Chondrocyte (in vitro differentiated cells): Measurements from ENCODE around the gene PDZD11. TPM values are rescaled to one million over a fixed set of nuclear protein-coding genes. Genes with fewer than 3 reads are reported as not detected.
"Not testable (repeated sequence)": the region's sequence is repeated elsewhere in the genome, so short reads cannot be mapped to it uniquely, and the experiment has no call there.

Experiments
- DNase-seq: peaks from one replicate; pipeline ENCODE4 v3.0.0; 2021; ENCODE audit warnings: mixed read lengths, low spot score
- H3K27ac Mint-ChIP-seq: one replicate; pipeline ENCODE4 v1.8.0; 2021; ENCODE audit warnings: mild to moderate bottlenecking, moderate library complexity, mixed read lengths; ENCODE audit not compliant: unreplicated experiment
- H3K27me3 Mint-ChIP-seq: 2 replicates; pipeline ENCODE4 v1.8.0; 2021; ENCODE audit warnings: low read depth, mixed read lengths
- H3K36me3 Mint-ChIP-seq: 2 replicates; pipeline ENCODE4 v1.8.0; 2021; ENCODE audit warnings: low read depth, mixed read lengths
- H3K4me1 Mint-ChIP-seq: 2 replicates; pipeline ENCODE4 v1.8.0; 2021; ENCODE audit warnings: low read depth, mild to moderate bottlenecking, mixed read lengths
- H3K4me3 Mint-ChIP-seq: one replicate; pipeline ENCODE4 v1.8.0; 2021; ENCODE audit warnings: mild to moderate bottlenecking, moderate library complexity, mixed read lengths; ENCODE audit not compliant: unreplicated experiment
- H3K9me3 Mint-ChIP-seq: 2 replicates; pipeline ENCODE4 v1.8.0; 2021; ENCODE audit warnings: low read depth, mixed read lengths
- total RNA-seq: library from RNA; stranded (reverse); gene quantifications from 3 replicates; pipeline ENCODE4 v1.2.1, GENCODE V29; 2021
- TF ChIP-seq, protein P1 (sequence below): fragments of 200-600 bp; sonication (generic); IDR thresholded peaks from 2 replicates; pipeline ENCODE4 v1.5.0; 2021; ENCODE audit warnings: antibody characterized with exemption, mild to moderate bottlenecking, moderate library complexity

PDZD11 gene
- total RNA-seq, 1 donor from 2014 or later = 47.7 TPM

DNA sequence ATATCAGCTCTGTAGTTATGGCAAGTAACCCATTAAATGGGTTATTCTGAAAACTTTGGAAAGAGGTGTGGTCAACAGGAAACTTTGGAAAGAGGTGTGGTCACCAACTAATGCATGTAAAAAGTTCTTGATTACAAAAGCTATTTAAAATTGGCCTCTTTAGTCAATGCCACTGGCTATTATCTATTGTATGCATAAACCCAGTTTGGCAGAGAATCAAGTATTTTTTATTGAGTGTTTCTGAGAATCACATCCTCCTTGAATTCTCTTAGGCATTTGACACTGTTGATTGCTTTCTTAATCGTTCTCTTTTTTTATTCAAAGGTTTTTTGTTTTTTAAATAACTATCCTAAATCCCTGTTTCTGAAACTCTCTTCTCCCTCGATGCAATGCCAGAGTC, 37.2 kb downstream of the PDZD11 start:
- Mint-ChIP-seq H3K4me1 (no peaks in the 10 kb centered on the region), H3K36me3 (no peaks in the 10 kb centered on the region), H3K27me3 (no peaks in the 10 kb centered on the region), H3K27ac (no peak overlapping the region), H3K4me3 (no peak overlapping the region), H3K9me3 (peaks cover 30% of the 10 kb centered on the region)
- TF ChIP-seq, protein P1, sequence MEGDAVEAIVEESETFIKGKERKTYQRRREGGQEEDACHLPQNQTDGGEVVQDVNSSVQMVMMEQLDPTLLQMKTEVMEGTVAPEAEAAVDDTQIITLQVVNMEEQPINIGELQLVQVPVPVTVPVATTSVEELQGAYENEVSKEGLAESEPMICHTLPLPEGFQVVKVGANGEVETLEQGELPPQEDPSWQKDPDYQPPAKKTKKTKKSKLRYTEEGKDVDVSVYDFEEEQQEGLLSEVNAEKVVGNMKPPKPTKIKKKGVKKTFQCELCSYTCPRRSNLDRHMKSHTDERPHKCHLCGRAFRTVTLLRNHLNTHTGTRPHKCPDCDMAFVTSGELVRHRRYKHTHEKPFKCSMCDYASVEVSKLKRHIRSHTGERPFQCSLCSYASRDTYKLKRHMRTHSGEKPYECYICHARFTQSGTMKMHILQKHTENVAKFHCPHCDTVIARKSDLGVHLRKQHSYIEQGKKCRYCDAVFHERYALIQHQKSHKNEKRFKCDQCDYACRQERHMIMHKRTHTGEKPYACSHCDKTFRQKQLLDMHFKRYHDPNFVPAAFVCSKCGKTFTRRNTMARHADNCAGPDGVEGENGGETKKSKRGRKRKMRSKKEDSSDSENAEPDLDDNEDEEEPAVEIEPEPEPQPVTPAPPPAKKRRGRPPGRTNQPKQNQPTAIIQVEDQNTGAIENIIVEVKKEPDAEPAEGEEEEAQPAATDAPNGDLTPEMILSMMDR = no peak
- no peak for DNase-seq

DNA sequence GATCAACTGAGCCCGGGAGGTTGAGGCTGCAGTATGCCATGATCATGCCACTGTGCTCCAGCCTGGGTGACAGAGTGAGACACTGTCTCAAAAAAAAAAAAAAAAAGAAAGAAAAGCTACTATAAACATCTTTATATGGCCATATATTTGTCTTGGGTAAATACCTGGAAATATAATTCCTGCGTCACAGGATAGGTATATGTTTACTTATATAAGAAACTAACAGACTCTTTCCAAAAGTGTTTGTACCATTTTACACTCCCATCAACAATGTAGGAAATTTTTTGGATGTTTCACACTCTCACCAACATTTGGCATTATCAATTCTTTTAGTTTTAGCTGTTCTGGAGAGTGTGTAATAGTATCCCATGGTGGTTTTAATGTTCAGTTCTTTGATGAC, 42.5 kb downstream of the PDZD11 start:
- TF ChIP-seq, protein P1 = no peak
- Mint-ChIP-seq H3K36me3 (no peaks in the 10 kb centered on the region), H3K27me3 (no peaks in the 10 kb centered on the region), H3K4me1 (no peaks in the 10 kb centered on the region), H3K4me3 (no peak overlapping the region), H3K27ac (no peak overlapping the region), H3K9me3 (peaks cover 15% of the 10 kb centered on the region)
- no peak for DNase-seq

DNA sequence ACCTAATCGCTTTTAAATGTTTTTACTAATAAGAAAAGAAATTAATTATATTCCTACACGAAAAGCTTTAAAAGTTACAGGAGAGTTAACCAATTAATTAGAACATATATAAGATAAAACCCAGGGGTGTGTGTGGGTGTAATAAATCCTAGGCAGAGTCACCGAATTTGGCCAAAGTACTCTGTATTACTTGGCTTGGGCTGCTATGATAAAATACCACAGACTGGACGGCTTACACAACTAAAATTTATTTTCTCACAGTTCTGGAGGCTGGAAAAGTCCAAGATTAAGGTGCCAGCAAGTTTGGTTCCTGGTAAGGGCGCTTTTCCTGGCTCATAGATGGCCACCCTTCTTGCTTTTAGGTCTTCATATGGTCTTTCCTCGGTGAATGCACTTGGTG, 44.8 kb downstream of the PDZD11 start:
- no peaks in the 10 kb centered on the region for H3K36me3 Mint-ChIP-seq
- H3K9me3 Mint-ChIP-seq = peaks cover 7% of the 10 kb centered on the region
- H3K4me1 Mint-ChIP-seq = no peaks in the 10 kb centered on the region
- DNase-seq = no peak
- TF ChIP-seq, protein P1 = no peak
- no peaks in the 10 kb centered on the region for H3K27me3 Mint-ChIP-seq
- H3K27ac Mint-ChIP-seq = no peak overlapping the region
- H3K4me3 Mint-ChIP-seq = no peak overlapping the region

DNA sequence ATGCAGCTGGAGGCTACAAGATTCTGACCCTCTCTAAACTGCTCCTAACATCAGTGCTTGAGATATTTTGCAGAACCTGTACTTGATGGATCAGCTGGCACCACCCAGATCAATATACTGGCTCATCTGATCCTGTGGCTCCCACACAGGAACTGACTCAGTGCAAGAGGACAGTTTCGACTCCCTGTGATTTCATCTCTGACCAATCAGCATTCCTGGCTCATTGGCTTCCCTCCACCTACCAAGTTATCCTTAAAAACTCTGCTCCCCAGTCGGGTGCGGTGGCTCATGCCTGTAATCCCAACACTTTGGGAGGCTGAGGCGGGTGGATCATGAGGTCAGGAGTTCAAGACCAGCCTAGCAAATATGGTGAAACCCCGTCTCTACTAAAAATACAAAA, 46.1 kb downstream of the PDZD11 start:
- H3K9me3 Mint-ChIP-seq, H3K27me3 Mint-ChIP-seq, H3K36me3 Mint-ChIP-seq, H3K27ac Mint-ChIP-seq, H3K4me1 Mint-ChIP-seq, H3K4me3 Mint-ChIP-seq, DNase-seq: not testable (repeated sequence)

DNA sequence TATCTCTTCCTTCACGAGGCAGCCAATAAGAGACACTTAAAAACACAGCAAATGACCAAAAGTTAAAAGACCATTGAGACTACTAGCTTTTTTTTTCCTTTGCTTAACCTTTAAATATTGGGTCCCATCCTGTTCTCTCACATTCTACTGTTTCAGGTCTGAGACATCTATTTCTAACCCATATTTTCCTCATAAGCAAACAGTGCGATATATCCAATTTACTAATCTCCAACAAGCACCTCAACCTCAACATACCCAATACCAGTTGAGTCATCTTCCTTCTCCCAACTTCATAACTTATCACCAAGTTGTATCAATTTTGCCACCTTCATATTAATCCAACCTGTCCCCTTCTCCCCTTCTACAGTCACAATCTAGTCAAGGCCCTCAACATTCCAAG, 48.2 kb downstream of the PDZD11 start:
- H3K4me1 Mint-ChIP-seq = no peaks in the 10 kb centered on the region
- no peaks in the 10 kb centered on the region for H3K36me3 Mint-ChIP-seq
- TF ChIP-seq, protein P1 = no peak
- H3K4me3 Mint-ChIP-seq = no peak overlapping the region
- no peak for DNase-seq
- H3K27me3 Mint-ChIP-seq = no peaks in the 10 kb centered on the region
- no peak overlapping the region for H3K27ac Mint-ChIP-seq
- peaks cover 6% of the 10 kb centered on the region for H3K9me3 Mint-ChIP-seq

DNA sequence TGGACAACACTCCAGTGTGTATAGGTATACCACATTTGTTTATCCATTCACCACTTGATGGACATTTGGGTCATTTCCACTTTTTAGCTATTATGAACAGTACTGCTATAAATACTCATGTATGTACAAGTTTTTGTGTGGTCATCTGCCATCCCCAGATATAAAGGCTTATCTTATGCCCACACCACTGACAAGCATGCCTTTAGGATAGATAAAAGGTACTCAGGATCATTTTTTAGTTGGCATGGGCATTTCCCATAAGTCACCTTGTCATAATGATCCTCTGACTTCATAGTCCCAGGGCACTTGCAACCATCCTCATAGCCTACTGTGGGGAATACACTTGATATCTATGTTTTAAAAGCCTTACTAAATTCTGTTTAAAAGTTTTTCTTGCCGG, 49.0 kb downstream of the PDZD11 start:
- no peaks in the 10 kb centered on the region for H3K27me3 Mint-ChIP-seq
- no peaks in the 10 kb centered on the region for H3K4me1 Mint-ChIP-seq
- H3K9me3 Mint-ChIP-seq = peaks cover 6% of the 10 kb centered on the region
- no peak overlapping the region for H3K27ac Mint-ChIP-seq
- DNase-seq = no peak
- no peak overlapping the region for H3K4me3 Mint-ChIP-seq
- TF ChIP-seq, protein P1 = no peak
- no peaks in the 10 kb centered on the region for H3K36me3 Mint-ChIP-seq

Other genes starting within 250 kb of the PDZD11 start
- not detected in 3 replicates for gene AWAT2, start 240.0 kb downstream of the PDZD11 start, total RNA-seq
- not detected in 3 replicates for gene OTUD6A, start 227.5 kb downstream of the PDZD11 start, total RNA-seq
- gene IGBP1, start 156.5 kb downstream of the PDZD11 start, total RNA-seq = 30.7 to 32.9 TPM (median 32.0 TPM) in 3 replicates
- not detected in 3 replicates for gene DGAT2L6, start 112.4 kb downstream of the PDZD11 start, total RNA-seq
- not detected in 3 replicates for gene AWAT1, start 55.3 kb downstream of the PDZD11 start, total RNA-seq
- not detected in 3 replicates for gene P2RY4, start 29.7 kb downstream of the PDZD11 start, total RNA-seq
- gene ARR3, start 21.6 kb downstream of the PDZD11 start, total RNA-seq = not detected in 3 replicates
- not detected in 3 replicates for gene RAB41, start 7.8 kb downstream of the PDZD11 start, total RNA-seq
- gene KIF4A, start 177 bp upstream of the PDZD11 start, total RNA-seq = 4.5 to 5.9 TPM (median 5.3 TPM) in 3 replicates
- gene GDPD2, start 133.4 kb upstream of the PDZD11 start, total RNA-seq = not detected in 3 replicates
- gene DLG3, start 154.9 kb upstream of the PDZD11 start, total RNA-seq = 9.9 to 13.1 TPM (median 11.5 TPM) in 3 replicates